Adrenal gland (tissue), 5 donors: ENCODE results near the gene ACSL5.

Source experiments
- POLR2A ChIP-seq, 2 donors: fragments of 450-650 bp; IDR thresholded peaks; one replicate each; pipeline ENCODE4 v1.6.1; 2017; ENCODE audit warnings: antibody characterized with exemption in 2 of 2, mild to moderate bottlenecking in 2 of 2, moderate library complexity in 1 of 2
- TF ChIP-seq, protein P1 (sequence below), 6 experiments: fragments of 450-650 bp in 4 of 6; fragments of 200-600 bp in 2 of 6; sonication (generic) in 1 of 6; IDR thresholded peaks; 1 replicate in 5 of 6; 2 replicates in 1 of 6; pipeline versions ENCODE4 v1.5.1 to v1.8.0; 2016 to 2021; ENCODE audit warnings: antibody characterized with exemption in 6 of 6, mild to moderate bottlenecking in 2 of 6, moderate library complexity in 1 of 6
- donor health status: DM: no; HTN: no; CAD: no.

- TF ChIP-seq, protein P1, sequence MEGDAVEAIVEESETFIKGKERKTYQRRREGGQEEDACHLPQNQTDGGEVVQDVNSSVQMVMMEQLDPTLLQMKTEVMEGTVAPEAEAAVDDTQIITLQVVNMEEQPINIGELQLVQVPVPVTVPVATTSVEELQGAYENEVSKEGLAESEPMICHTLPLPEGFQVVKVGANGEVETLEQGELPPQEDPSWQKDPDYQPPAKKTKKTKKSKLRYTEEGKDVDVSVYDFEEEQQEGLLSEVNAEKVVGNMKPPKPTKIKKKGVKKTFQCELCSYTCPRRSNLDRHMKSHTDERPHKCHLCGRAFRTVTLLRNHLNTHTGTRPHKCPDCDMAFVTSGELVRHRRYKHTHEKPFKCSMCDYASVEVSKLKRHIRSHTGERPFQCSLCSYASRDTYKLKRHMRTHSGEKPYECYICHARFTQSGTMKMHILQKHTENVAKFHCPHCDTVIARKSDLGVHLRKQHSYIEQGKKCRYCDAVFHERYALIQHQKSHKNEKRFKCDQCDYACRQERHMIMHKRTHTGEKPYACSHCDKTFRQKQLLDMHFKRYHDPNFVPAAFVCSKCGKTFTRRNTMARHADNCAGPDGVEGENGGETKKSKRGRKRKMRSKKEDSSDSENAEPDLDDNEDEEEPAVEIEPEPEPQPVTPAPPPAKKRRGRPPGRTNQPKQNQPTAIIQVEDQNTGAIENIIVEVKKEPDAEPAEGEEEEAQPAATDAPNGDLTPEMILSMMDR (IDR thresholded peaks at IDR 0.05), result no peak
- no peak for TF ChIP-seq POLR2A (IDR thresholded peaks at IDR 0.05)
These were observed 41.9 kb upstream of the ACSL5 start for GRCh38 chr10:112332022-112332421.
